ENCODE data around the gene ADCY2. TPM values are rescaled to one million over a fixed set of nuclear protein-coding genes. Genes with fewer than 3 reads are reported as not detected.

Gene ADCY2
- polyA plus RNA-seq, 1 of the 3 experiments (the other 2 are of a cell fraction), result not detected

DNA sequence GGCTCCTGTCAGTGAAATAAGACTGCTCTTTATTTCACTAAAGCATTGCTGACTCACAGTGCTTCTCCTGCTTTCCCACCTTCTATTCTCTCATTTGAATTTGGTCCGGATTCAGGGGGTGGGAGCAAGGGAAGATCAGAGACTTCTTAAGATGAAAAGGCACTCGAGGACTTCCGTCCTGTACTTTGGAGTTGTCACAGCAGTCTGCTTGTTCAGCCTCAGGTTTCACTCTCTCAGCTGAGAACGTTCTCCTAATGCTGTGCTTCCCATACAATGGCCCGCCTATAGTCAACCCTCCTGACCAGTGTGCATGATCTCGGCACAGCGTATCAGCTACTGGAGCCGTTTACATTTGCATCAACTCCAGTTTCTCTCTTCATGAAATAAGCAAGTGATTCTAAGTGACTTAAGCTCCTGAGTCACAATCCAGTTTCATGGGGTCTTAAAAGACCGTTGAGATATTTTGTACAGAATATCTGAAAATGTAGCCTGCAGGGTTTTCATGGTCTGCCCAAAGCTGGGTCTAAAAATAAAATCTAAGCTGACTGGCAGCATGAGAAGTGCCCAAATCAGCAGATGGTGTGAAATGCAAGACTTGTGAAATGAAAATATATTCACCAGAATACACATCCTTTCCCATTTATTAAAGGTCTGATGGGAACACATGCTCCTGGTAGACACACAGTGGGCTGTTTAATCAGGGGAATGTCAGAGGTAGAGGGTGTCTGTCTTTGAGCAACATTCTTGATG lies 145.0 kb downstream of the ADCY2 start:
- no peak for DNase-seq
- no peaks in the 10 kb centered on the region for H3K9me3 ChIP-seq
- no peak overlapping the region for H3K27ac ChIP-seq (ENCODE audit: low read depth in 2 of 2, low read length in 1 of 2)
- H3K4me1 ChIP-seq (ENCODE audit: control insufficient read depth in 1 of 2, insufficient read depth in 2 of 2, low read depth in 1 of 2, low read length in 1 of 2), result no peaks in the 10 kb centered on the region
- no peak overlapping the region for H2AFZ ChIP-seq (ENCODE audit: low read depth)
- no peaks in the 10 kb centered on the region for H4K20me1 ChIP-seq (ENCODE audit: insufficient read depth)
- TF ChIP-seq EZH2phosphoT487 (IDR thresholded peaks at IDR 0.05; ENCODE audit: borderline replicate concordance, low read depth) (no peak), GABPA (IDR thresholded peaks at IDR 0.05; ENCODE audit: low read depth) (no peak), TCF12 (IDR thresholded peaks at IDR 0.05) (no peak), SIN3A (IDR thresholded peaks at IDR 0.05; ENCODE audit: borderline replicate concordance, low read depth, low read length) (no peak), FOSL2 (IDR thresholded peaks at IDR 0.05; ENCODE audit: borderline replicate concordance, low read depth) (no peak), NRF1 (IDR thresholded peaks at IDR 0.05; ENCODE audit: low read depth, low read length) (no peak), TEAD4 (IDR thresholded peaks at IDR 0.05; ENCODE audit: borderline replicate concordance, insufficient read depth) (no peak), RAD21 (IDR thresholded peaks at IDR 0.05; ENCODE audit: low read length) (no peak), SMC3 (IDR thresholded peaks at IDR 0.05; ENCODE audit: low read depth, low read length) (no peak), CHD2 (IDR thresholded peaks at IDR 0.05; ENCODE audit: low read length, partially characterized antibody) (no peak)
- TF ChIP-seq, protein P1, sequence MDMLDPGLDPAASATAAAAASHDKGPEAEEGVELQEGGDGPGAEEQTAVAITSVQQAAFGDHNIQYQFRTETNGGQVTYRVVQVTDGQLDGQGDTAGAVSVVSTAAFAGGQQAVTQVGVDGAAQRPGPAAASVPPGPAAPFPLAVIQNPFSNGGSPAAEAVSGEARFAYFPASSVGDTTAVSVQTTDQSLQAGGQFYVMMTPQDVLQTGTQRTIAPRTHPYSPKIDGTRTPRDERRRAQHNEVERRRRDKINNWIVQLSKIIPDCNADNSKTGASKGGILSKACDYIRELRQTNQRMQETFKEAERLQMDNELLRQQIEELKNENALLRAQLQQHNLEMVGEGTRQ (IDR thresholded peaks at IDR 0.05; ENCODE audit: borderline replicate concordance, low read depth, low read length), result no peak
- TF ChIP-seq, protein P2, sequence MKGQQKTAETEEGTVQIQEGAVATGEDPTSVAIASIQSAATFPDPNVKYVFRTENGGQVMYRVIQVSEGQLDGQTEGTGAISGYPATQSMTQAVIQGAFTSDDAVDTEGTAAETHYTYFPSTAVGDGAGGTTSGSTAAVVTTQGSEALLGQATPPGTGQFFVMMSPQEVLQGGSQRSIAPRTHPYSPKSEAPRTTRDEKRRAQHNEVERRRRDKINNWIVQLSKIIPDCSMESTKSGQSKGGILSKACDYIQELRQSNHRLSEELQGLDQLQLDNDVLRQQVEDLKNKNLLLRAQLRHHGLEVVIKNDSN (IDR thresholded peaks at IDR 0.05; ENCODE audit: borderline replicate concordance, low read depth), result no peak
- TF ChIP-seq, protein P3, sequence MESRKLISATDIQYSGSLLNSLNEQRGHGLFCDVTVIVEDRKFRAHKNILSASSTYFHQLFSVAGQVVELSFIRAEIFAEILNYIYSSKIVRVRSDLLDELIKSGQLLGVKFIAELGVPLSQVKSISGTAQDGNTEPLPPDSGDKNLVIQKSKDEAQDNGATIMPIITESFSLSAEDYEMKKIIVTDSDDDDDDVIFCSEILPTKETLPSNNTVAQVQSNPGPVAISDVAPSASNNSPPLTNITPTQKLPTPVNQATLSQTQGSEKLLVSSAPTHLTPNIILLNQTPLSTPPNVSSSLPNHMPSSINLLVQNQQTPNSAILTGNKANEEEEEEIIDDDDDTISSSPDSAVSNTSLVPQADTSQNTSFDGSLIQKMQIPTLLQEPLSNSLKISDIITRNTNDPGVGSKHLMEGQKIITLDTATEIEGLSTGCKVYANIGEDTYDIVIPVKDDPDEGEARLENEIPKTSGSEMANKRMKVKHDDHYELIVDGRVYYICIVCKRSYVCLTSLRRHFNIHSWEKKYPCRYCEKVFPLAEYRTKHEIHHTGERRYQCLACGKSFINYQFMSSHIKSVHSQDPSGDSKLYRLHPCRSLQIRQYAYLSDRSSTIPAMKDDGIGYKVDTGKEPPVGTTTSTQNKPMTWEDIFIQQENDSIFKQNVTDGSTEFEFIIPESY (IDR thresholded peaks at IDR 0.05; ENCODE audit: borderline replicate concordance, low read depth), result no peak
- no peak overlapping the region for H3K4me2 ChIP-seq
- ChIA-PET POLR2A (no interaction called here), CTCF (interaction anchor here (0.8 kb wide), 1 partner anchor 11 kb away, joined by 3 read pairs; no protein-coding TSS in a partner anchor)
- no peaks in the 10 kb centered on the region for H3F3A ChIP-seq (replicated peaks; ENCODE audit: insufficient read depth)
- H3K9ac ChIP-seq, result no peak overlapping the region
- no peak overlapping the region for H3K4me3 ChIP-seq (ENCODE audit: low read depth in 2 of 2, low read length in 1 of 2)
- H3K27me3 ChIP-seq (ENCODE audit: insufficient read depth), result no peaks in the 10 kb centered on the region
- no peaks in the 10 kb centered on the region for H3K79me2 ChIP-seq (ENCODE audit: insufficient read depth)
- H3K9me2 ChIP-seq, result no peaks in the 10 kb centered on the region
- H3K36me3 ChIP-seq (replicated peaks in 1 of 2; ENCODE audit: control insufficient read depth in 1 of 2, insufficient read depth in 2 of 2, low read length in 1 of 2), result no peaks in the 10 kb centered on the region
- WGBS (ENCODE audit: low lambda C conversion rate), result 7% methylated on average over 9 of the region's 9 CpGs

DNA sequence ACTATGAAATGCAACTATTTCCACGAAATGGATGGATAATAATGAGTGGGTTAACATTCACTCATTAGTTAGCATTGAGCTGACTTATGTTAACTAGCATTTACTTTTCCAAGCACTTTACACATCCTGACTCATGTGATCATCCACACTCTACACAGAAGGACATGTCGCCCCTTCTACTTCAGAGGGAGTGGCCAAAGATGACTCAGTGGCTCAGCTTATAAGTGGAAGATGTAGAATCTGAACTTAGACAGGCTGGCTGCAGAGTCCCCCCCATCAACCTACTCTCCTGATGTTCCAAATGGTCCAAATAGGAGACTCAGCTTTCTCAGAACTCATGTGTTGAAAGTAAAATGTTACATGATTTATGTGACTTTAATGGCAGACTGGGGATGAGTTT lies 146.0 kb downstream of the ADCY2 start:
- Histone ChIP-seq H3K36me3 (replicated peaks in 1 of 2; ENCODE audit: control insufficient read depth in 1 of 2, insufficient read depth in 2 of 2, low read length in 1 of 2) (no peaks in the 10 kb centered on the region), H3F3A (replicated peaks; ENCODE audit: insufficient read depth) (no peaks in the 10 kb centered on the region), H3K9me3 (no peaks in the 10 kb centered on the region), H4K20me1 (ENCODE audit: insufficient read depth) (no peaks in the 10 kb centered on the region), H3K4me2 (no peak overlapping the region), H3K9ac (no peak overlapping the region), H3K27me3 (ENCODE audit: insufficient read depth) (no peaks in the 10 kb centered on the region), H3K27ac (ENCODE audit: low read depth in 2 of 2, low read length in 1 of 2) (no peak overlapping the region), H3K4me1 (ENCODE audit: control insufficient read depth in 1 of 2, insufficient read depth in 2 of 2, low read depth in 1 of 2, low read length in 1 of 2) (no peaks in the 10 kb centered on the region), H3K9me2 (no peaks in the 10 kb centered on the region), H3K79me2 (ENCODE audit: insufficient read depth) (no peaks in the 10 kb centered on the region), H2AFZ (ENCODE audit: low read depth) (no peak overlapping the region), H3K4me3 (ENCODE audit: low read depth in 2 of 2, low read length in 1 of 2) (no peak overlapping the region)
- no peak for DNase-seq
- CTCF ChIA-PET, result no interaction called here
- TF ChIP-seq SMC3 (IDR thresholded peaks at IDR 0.05; ENCODE audit: low read depth, low read length) (no peak), ELF1 (IDR thresholded peaks at IDR 0.05) (no peak), RFX5 (IDR thresholded peaks at IDR 0.05; ENCODE audit: low read length) (no peak), SIN3A (IDR thresholded peaks at IDR 0.05; ENCODE audit: borderline replicate concordance, low read depth, low read length) (no peak)
- TF ChIP-seq, protein P1 (IDR thresholded peaks at IDR 0.05; ENCODE audit: borderline replicate concordance, low read depth, low read length), result no peak
- WGBS (ENCODE audit: low lambda C conversion rate), result 0% methylated on average over 2 of the region's 2 CpGs
- POLR2A ChIA-PET, result no interaction called here

Measured in SK-N-SH (cell line).